IPS-20b (cell line): Measurements from ENCODE around the gene THRAP3.

Experiments used
- H3K27ac ChIP-seq: one replicate; pipeline ENCODE4 v1.5.1; 2013; ENCODE audit warnings: low read length
- H3K27me3 ChIP-seq: 2 replicates; pipeline ENCODE4 v1.6.1; 2013; ENCODE audit warnings: mild to moderate bottlenecking, low read length, inconsistent platforms; ENCODE audit not compliant: insufficient read depth
- H3K36me3 ChIP-seq: 2 replicates; pipeline ENCODE4 v1.6.1; 2013; ENCODE audit warnings: low read depth, mild to moderate bottlenecking, inconsistent platforms, low read length, moderate library complexity; ENCODE audit not compliant: insufficient read depth
- H3K4me1 ChIP-seq: 2 replicates; pipeline ENCODE4 v1.6.1; 2013; ENCODE audit warnings: mild to moderate bottlenecking, control low read depth, inconsistent platforms, low read length, moderate library complexity; ENCODE audit not compliant: insufficient read depth
- H3K4me3 ChIP-seq: 2 replicates; pipeline ENCODE4 v1.5.1; 2013; ENCODE audit warnings: mild to moderate bottlenecking, low read length, inconsistent platforms
- H3K9ac ChIP-seq: 2 replicates; pipeline ENCODE4 v1.6.1; 2013; ENCODE audit warnings: low read depth, mild to moderate bottlenecking, inconsistent platforms, low read length, moderate library complexity
- H3K9me3 ChIP-seq: 2 replicates; pipeline ENCODE4 v1.6.1; 2013; ENCODE audit warnings: mild to moderate bottlenecking, low read depth, low read length, inconsistent platforms; ENCODE audit not compliant: insufficient read depth

Gene THRAP3

GRCh38 chr1:36285443-36286101 is 61.3 kb downstream of the THRAP3 start:
- Histone ChIP-seq H3K36me3 (peaks cover 78% of the 10 kb centered on the region), H3K9ac (no peak overlapping the region), H3K27ac (no peak overlapping the region)

GRCh38 chr1:36286802-36287201 is 62.6 kb downstream of the THRAP3 start:
- H3K4me3 ChIP-seq: no peak overlapping the region
- H3K36me3 ChIP-seq: peaks cover 90% of the 10 kb centered on the region
- H3K4me1 ChIP-seq: no peaks in the 10 kb centered on the region
- no peak overlapping the region for H3K9ac ChIP-seq
- H3K27me3 ChIP-seq: no peaks in the 10 kb centered on the region
- no peaks in the 10 kb centered on the region for H3K9me3 ChIP-seq
- H3K27ac ChIP-seq: no peak overlapping the region

More at GRCh38 chr1:36285443-36286101, 61.3 kb downstream of the THRAP3 start:
- no peaks in the 10 kb centered on the region for H3K4me1 ChIP-seq
- H3K27me3 ChIP-seq: no peaks in the 10 kb centered on the region
- H3K4me3 ChIP-seq: no peak overlapping the region
- no peaks in the 10 kb centered on the region for H3K9me3 ChIP-seq

GRCh38 chr1:36287595-36287994 is 63.4 kb downstream of the THRAP3 start:
- no peaks in the 10 kb centered on the region for H3K27me3 ChIP-seq
- no peak overlapping the region for H3K9ac ChIP-seq
- H3K36me3 ChIP-seq: peaks cover 94% of the 10 kb centered on the region
- no peak overlapping the region for H3K4me3 ChIP-seq
- H3K9me3 ChIP-seq: no peaks in the 10 kb centered on the region
- H3K27ac ChIP-seq: no peak overlapping the region
- no peaks in the 10 kb centered on the region for H3K4me1 ChIP-seq

DNA sequence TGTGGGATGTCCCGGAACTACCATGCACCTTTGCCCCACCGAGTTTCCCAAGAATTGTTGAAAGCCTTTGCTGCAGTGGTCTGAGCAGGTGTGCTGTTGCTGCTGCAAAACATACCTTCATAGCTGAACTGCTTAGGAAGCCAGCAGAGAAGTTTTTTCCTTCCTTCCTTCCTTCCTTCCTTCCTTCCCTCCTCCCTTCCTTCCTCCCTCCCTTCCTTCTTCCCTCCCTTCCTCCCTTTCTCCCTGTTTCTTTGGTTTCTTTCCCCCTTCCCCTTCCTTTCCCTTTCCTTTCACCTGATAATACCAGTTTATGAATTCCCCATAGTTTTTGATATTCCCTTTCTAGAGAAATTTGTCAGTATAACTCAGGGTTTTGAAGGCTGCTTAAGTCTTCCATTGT is 71.1 kb downstream of the THRAP3 start:
- Histone ChIP-seq H3K4me3 (no peak overlapping the region), H3K4me1 (no peaks in the 10 kb centered on the region), H3K36me3 (peaks cover 90% of the 10 kb centered on the region), H3K27ac (no peak overlapping the region), H3K9ac (no peak overlapping the region), H3K9me3 (no peaks in the 10 kb centered on the region), H3K27me3 (no peaks in the 10 kb centered on the region)

DNA sequence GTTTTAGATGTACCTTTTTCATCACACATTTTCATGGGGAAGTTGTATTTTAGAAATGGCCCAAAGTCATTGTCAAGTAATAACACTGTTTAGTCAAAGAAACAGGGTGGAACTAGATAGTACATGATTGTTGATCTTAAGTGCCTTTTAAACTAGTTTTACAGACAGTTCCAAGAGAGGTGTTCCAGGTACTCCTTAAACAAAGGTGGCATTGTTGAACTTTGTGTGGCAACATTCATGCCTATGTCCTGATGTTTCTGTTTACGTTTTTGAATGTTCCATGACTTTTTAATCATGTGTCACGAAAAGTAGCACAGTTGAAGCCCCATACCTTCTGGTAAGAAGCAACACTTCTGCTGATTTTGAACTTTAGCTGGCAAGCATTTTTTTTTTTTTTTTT is 72.8 kb downstream of the THRAP3 start:
- Histone ChIP-seq H3K27me3 (no peaks in the 10 kb centered on the region), H3K36me3 (peaks cover 90% of the 10 kb centered on the region), H3K4me1 (no peaks in the 10 kb centered on the region), H3K9ac (no peak overlapping the region), H3K4me3 (no peak overlapping the region), H3K9me3 (no peaks in the 10 kb centered on the region), H3K27ac (no peak overlapping the region)

DNA sequence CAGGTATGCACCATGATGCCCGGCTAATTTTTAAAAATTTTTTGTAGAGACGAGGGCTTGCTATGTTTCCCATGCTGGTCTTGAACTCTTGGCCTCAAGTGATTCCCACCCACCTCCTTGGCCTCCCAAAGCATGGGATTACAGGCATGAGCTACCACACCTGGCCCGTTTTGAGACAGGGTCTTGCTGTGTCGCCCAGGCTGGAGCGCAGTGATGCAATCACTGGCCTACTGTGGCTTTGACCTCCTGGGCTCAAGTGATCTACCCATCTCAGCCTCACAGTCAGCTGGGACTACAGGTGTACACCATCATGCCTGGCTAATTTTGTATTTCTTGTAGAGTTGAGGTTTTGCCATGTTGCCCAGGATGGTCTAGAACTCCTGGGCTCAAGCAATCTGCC is 74.4 kb downstream of the THRAP3 start:
- Histone ChIP-seq H3K27me3 (no peaks in the 10 kb centered on the region), H3K4me1 (no peaks in the 10 kb centered on the region), H3K9ac (no peak overlapping the region), H3K4me3 (no peak overlapping the region), H3K36me3 (peaks cover 92% of the 10 kb centered on the region), H3K27ac (no peak overlapping the region), H3K9me3 (no peaks in the 10 kb centered on the region)

DNA sequence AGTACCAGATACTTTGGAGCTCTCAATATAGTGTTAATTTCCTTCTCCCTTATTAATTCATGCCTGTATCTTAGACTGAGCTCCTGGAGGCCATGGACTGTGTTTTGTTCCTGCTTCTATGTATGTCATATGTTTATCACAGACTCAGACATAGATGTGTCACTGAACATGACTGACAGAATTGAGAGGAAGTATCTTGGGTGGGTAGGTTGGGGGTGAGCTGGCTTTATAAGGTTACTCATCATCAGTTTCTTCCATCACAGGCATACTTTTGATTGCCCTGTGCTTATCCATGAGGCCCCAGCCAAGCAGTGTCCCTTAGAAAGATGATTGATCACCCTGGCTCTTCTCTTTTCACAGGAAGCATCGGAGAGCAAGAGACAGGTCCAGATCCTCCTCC is 76.3 kb downstream of the THRAP3 start:
- Histone ChIP-seq H3K27me3 (no peaks in the 10 kb centered on the region), H3K4me1 (peaks cover 4% of the 10 kb centered on the region; the same call in 1 of the 2 replicates), H3K9ac (no peak overlapping the region), H3K36me3 (peaks cover 92% of the 10 kb centered on the region), H3K27ac (no peak overlapping the region), H3K4me3 (no peak overlapping the region), H3K9me3 (no peaks in the 10 kb centered on the region)

- no peak overlapping the region for H3K27ac ChIP-seq
Measured at GRCh38 chr1:36301220-36301619, 77.0 kb downstream of the THRAP3 start.

GRCh38 chr1:36303244-36303643 is 79.0 kb downstream of the THRAP3 start:
- Histone ChIP-seq H3K36me3 (peaks cover 66% of the 10 kb centered on the region), H3K9ac (no peak overlapping the region), H3K27ac (no peak overlapping the region), H3K4me1 (peaks cover 4% of the 10 kb centered on the region; the same call in 1 of the 2 replicates), H3K4me3 (no peak overlapping the region), H3K9me3 (no peaks in the 10 kb centered on the region), H3K27me3 (no peaks in the 10 kb centered on the region; the same call in 1 of the 2 replicates)

More at GRCh38 chr1:36301220-36301619, 77.0 kb downstream of the THRAP3 start:
- Histone ChIP-seq H3K9ac (no peak overlapping the region), H3K36me3 (peaks cover 86% of the 10 kb centered on the region), H3K9me3 (no peaks in the 10 kb centered on the region), H3K4me3 (no peak overlapping the region), H3K27me3 (no peaks in the 10 kb centered on the region), H3K4me1 (peaks cover 4% of the 10 kb centered on the region; the same call in 1 of the 2 replicates)

GRCh38 chr1:36303650-36304360 is 79.6 kb downstream of the THRAP3 start:
- Histone ChIP-seq H3K4me3 (no peak overlapping the region), H3K4me1 (peaks cover 4% of the 10 kb centered on the region; the same call in 1 of the 2 replicates), H3K9me3 (no peaks in the 10 kb centered on the region), H3K27ac (no peak overlapping the region), H3K27me3 (no peaks in the 10 kb centered on the region; the same call in 1 of the 2 replicates), H3K9ac (no peak overlapping the region), H3K36me3 (peaks cover 60% of the 10 kb centered on the region)

GRCh38 chr1:36304521-36304920 is 80.3 kb downstream of the THRAP3 start:
- H3K9ac ChIP-seq: no peak overlapping the region
- no peaks in the 10 kb centered on the region for H3K9me3 ChIP-seq
- H3K36me3 ChIP-seq: peaks cover 66% of the 10 kb centered on the region
- H3K27ac ChIP-seq: no peak overlapping the region
- H3K4me3 ChIP-seq: no peak overlapping the region
- H3K4me1 ChIP-seq: peaks cover 4% of the 10 kb centered on the region; the same call in 1 of the 2 replicates
- H3K27me3 ChIP-seq: no peaks in the 10 kb centered on the region; the same call in 1 of the 2 replicates
